SHP77 (cell line): Measurements from ENCODE around the gene PFDN5.
"Not testable (repeated sequence)": the region's sequence is repeated elsewhere in the genome, so short reads cannot be mapped to it uniquely, and the experiment has no call there.

Source experiments
- DNase-seq, 2 experiments: peaks; one replicate each; lab custom pipeline; 2025; lab: John Stamatoyannopoulos, UW

PFDN5 gene

GRCh38 chr12:53327435-53328042 is 32.2 kb downstream of the PFDN5 start:
- no peak for DNase-seq

- peak in 1 of 2 experiments; percentile 31 for DNase-seq
Measured at GRCh38 chr12:53328043-53328435, 32.7 kb downstream of the PFDN5 start.

- DNase-seq = no peak
Measured at GRCh38 chr12:53330671-53331070, 35.3 kb downstream of the PFDN5 start.

- not testable (repeated sequence) for DNase-seq
Measured at GRCh38 chr12:53332339-53332738, 37.0 kb downstream of the PFDN5 start.

- DNase-seq = no peak
Measured at GRCh38 chr12:53332744-53333143, 37.4 kb downstream of the PFDN5 start.

- no peak for DNase-seq
Measured at GRCh38 chr12:53333289-53333688, 37.9 kb downstream of the PFDN5 start.

GRCh38 chr12:53333845-53334244 is 38.5 kb downstream of the PFDN5 start:
- DNase-seq = no peak

GRCh38 chr12:53334822-53335221 is 39.5 kb downstream of the PFDN5 start:
- no peak for DNase-seq

- no peak for DNase-seq
Measured at GRCh38 chr12:53336181-53336681, 40.9 kb downstream of the PFDN5 start, which contains the start of gene SP7. TSS of gene SP7 (minus strand) at chr12:53336354. CDS start at chr12:53335646, 708 bp downstream.

- no peak for DNase-seq
Measured at GRCh38 chr12:53338017-53338416, 42.7 kb downstream of the PFDN5 start.

- DNase-seq = no peak
Measured at GRCh38 chr12:53338916-53339315, 43.6 kb downstream of the PFDN5 start.

- no peak for DNase-seq
Measured at GRCh38 chr12:53340398-53340797, 45.1 kb downstream of the PFDN5 start.

- no peak for DNase-seq
Measured at GRCh38 chr12:53343449-53343848, 48.1 kb downstream of the PFDN5 start.

- DNase-seq = no peak
Measured at GRCh38 chr12:53343969-53344368, 48.6 kb downstream of the PFDN5 start.

- no peak for DNase-seq
Measured at GRCh38 chr12:53344487-53344823, 49.1 kb downstream of the PFDN5 start.

- peak; percentile 50 to 60 for DNase-seq
Measured at GRCh38 chr12:53344824-53345485, 49.6 kb downstream of the PFDN5 start.

GRCh38 chr12:53345486-53346188 is 50.3 kb downstream of the PFDN5 start:
- DNase-seq = no peak

- DNase-seq = no peak
Measured at GRCh38 chr12:53346491-53346890, 51.1 kb downstream of the PFDN5 start.

GRCh38 chr12:53347905-53348304 is 52.6 kb downstream of the PFDN5 start:
- no peak for DNase-seq
